DOHH2 (cell line): ENCODE results near the gene RGS2.

Experiments
- H3F3A ChIP-seq: fragments of 200-600 bp; sonication (generic), shearing (Covaris generic); 2 replicates; pipeline ENCODE4 v1.6.0; 2016; ENCODE audit warnings: antibody characterized with exemption, mild to moderate bottlenecking; ENCODE audit not compliant: control insufficient read depth, insufficient read depth
- H3K27ac ChIP-seq: fragments of 200-600 bp; sonication (generic); 2 replicates; pipeline ENCODE4 v1.5.1; 2014; ENCODE audit warnings: low read depth, mild to moderate bottlenecking, low read length, moderate library complexity
- H3K27me3 ChIP-seq: fragments of 200-600 bp; sonication (generic); 2 replicates; pipeline ENCODE4 v1.6.1; 2014; ENCODE audit warnings: mild to moderate bottlenecking, low read length, mixed read lengths; ENCODE audit not compliant: control insufficient read depth
- H3K36me3 ChIP-seq: fragments of 200-600 bp; sonication (generic); 2 replicates; pipeline ENCODE4 v1.6.1; 2014; ENCODE audit warnings: mild to moderate bottlenecking, low read length, moderate library complexity, mixed read lengths; ENCODE audit not compliant: control insufficient read depth
- H3K4me1 ChIP-seq: fragments of 200-600 bp; sonication (generic); 2 replicates; pipeline ENCODE4 v1.6.1; 2014; ENCODE audit warnings: mild to moderate bottlenecking, low read length, mixed read lengths; ENCODE audit not compliant: control insufficient read depth
- H3K4me2 ChIP-seq: fragments of 200-600 bp; sonication (generic); 2 replicates; pipeline ENCODE4 v1.6.0; 2014; ENCODE audit warnings: mild to moderate bottlenecking, low read length, moderate library complexity
- H3K4me3 ChIP-seq: fragments of 200-600 bp; sonication (generic); 2 replicates; pipeline ENCODE4 v1.5.1; 2014; ENCODE audit warnings: mild to moderate bottlenecking, low read length, mixed read lengths
- H3K79me2 ChIP-seq: fragments of 200-600 bp; sonication (generic); 2 replicates; pipeline ENCODE4 v1.6.1; 2014; ENCODE audit warnings: mild to moderate bottlenecking, low read length, mixed read lengths; ENCODE audit not compliant: control insufficient read depth
- H3K9me2 ChIP-seq: fragments of 200-600 bp; sonication (generic); replicated peaks from 2 replicates; pipeline ENCODE4 v1.6.1; 2014; ENCODE audit warnings: mild to moderate bottlenecking, low read length, mixed read lengths; ENCODE audit not compliant: control insufficient read depth
- H3K9me3 ChIP-seq: fragments of 200-600 bp; sonication (generic); 2 replicates; pipeline ENCODE4 v1.6.1; 2014; ENCODE audit warnings: antibody characterized with exemption, low read length, mixed read lengths; ENCODE audit not compliant: control insufficient read depth, insufficient read depth
- H4K20me1 ChIP-seq: fragments of 200-600 bp; sonication (generic); 2 replicates; pipeline ENCODE4 v1.6.0; 2014; ENCODE audit warnings: low read depth, mild to moderate bottlenecking, antibody characterized with exemption, low read length, moderate library complexity; ENCODE audit not compliant: control insufficient read depth, insufficient read depth
- CTCF ChIP-seq: fragments of 200-600 bp; sonication (generic); IDR thresholded peaks from one replicate; pipeline ENCODE4 v1.5.1; 2014; ENCODE audit warnings: antibody characterized with exemption, mild to moderate bottlenecking, low read depth, low read length; ENCODE audit not compliant: poor library complexity, severe bottlenecking
- EZH2phosphoT487 ChIP-seq: fragments of 200-600 bp; sonication (generic); IDR thresholded peaks from 2 replicates; pipeline ENCODE4 v1.6.1; 2017; ENCODE audit warnings: borderline replicate concordance, mild to moderate bottlenecking, antibody characterized with exemption, low read length, moderate library complexity, mixed read lengths

Gene RGS2

GRCh38 chr1:192797143-192797542, 11.7 kb upstream of the RGS2 start:
- Histone ChIP-seq H3K79me2 (no peaks in the 10 kb centered on the region), H3K9me3 (no peaks in the 10 kb centered on the region), H4K20me1 (no peaks in the 10 kb centered on the region), H3K36me3 (no peaks in the 10 kb centered on the region), H3K27ac (no peak overlapping the region), H3K27me3 (no peaks in the 10 kb centered on the region), H3K4me3 (no peak overlapping the region), H3K4me1 (peaks cover 5% of the 10 kb centered on the region), H3K4me2 (no peak overlapping the region), H3F3A (no peaks in the 10 kb centered on the region), H3K9me2 (no peaks in the 10 kb centered on the region)
- no peak for TF ChIP-seq EZH2phosphoT487
- TF ChIP-seq CTCF = no peak

- Histone ChIP-seq H3K79me2 (no peaks in the 10 kb centered on the region), H3K36me3 (no peaks in the 10 kb centered on the region), H3K4me2 (no peak overlapping the region), H3K4me3 (no peak overlapping the region), H3K27ac (no peak overlapping the region), H3K4me1 (peaks cover 5% of the 10 kb centered on the region), H3K27me3 (no peaks in the 10 kb centered on the region), H3F3A (no peaks in the 10 kb centered on the region), H4K20me1 (no peaks in the 10 kb centered on the region), H3K9me2 (no peaks in the 10 kb centered on the region), H3K9me3 (no peaks in the 10 kb centered on the region)
- TF ChIP-seq EZH2phosphoT487 (no peak), CTCF (no peak)
These were observed 10.9 kb upstream of the RGS2 start for GRCh38 chr1:192797891-192798290.

- no peaks in the 10 kb centered on the region for H3K79me2 ChIP-seq
- no peaks in the 10 kb centered on the region for H3K36me3 ChIP-seq
- no peaks in the 10 kb centered on the region for H3K9me2 ChIP-seq
- H3K9me3 ChIP-seq = no peaks in the 10 kb centered on the region
- no peaks in the 10 kb centered on the region for H3K27me3 ChIP-seq
- no peak overlapping the region for H3K27ac ChIP-seq
- no peaks in the 10 kb centered on the region for H4K20me1 ChIP-seq
- H3K4me2 ChIP-seq = no peak overlapping the region
- peaks cover 4% of the 10 kb centered on the region; the same call in 1 of the 2 replicates for H3F3A ChIP-seq
- no peak for TF ChIP-seq EZH2phosphoT487
- TF ChIP-seq CTCF = no peak
- peaks cover 7% of the 10 kb centered on the region for H3K4me1 ChIP-seq
- no peak overlapping the region for H3K4me3 ChIP-seq
These were observed 7.4 kb upstream of the RGS2 start for GRCh38 chr1:192801451-192801850.

GRCh38 chr1:192802406-192802805, 6.4 kb upstream of the RGS2 start:
- no peaks in the 10 kb centered on the region for H4K20me1 ChIP-seq
- no peak overlapping the region for H3K27ac ChIP-seq
- peaks cover 16% of the 10 kb centered on the region for H3K4me1 ChIP-seq
- H3K36me3 ChIP-seq = no peaks in the 10 kb centered on the region
- H3F3A ChIP-seq = peaks cover 13% of the 10 kb centered on the region
- H3K79me2 ChIP-seq = no peaks in the 10 kb centered on the region
- TF ChIP-seq CTCF (no peak), EZH2phosphoT487 (no peak)
- no peak overlapping the region for H3K4me3 ChIP-seq
- no peaks in the 10 kb centered on the region for H3K9me2 ChIP-seq
- no peak overlapping the region for H3K4me2 ChIP-seq
- no peaks in the 10 kb centered on the region for H3K9me3 ChIP-seq
- H3K27me3 ChIP-seq = no peaks in the 10 kb centered on the region
